CD14-positive monocyte (primary cell): ENCODE results near the gene PWP2. TPM values are rescaled to one million over a fixed set of nuclear protein-coding genes. Genes with fewer than 3 reads are reported as not detected.
"Not testable (repeated sequence)": the region's sequence is repeated elsewhere in the genome, so short reads cannot be mapped to it uniquely, and the experiment has no call there.

Experiments used
- DNase-seq, 3 donors: peaks; one replicate each; pipeline ENCODE4 v3.0.0-alpha.2; 2011 to 2022
- H2AFZ ChIP-seq: 2 replicates; pipeline ENCODE4 v1.6.0; 2012; ENCODE audit warnings: mild to moderate bottlenecking, low read depth, low read length, inconsistent platforms; ENCODE audit not compliant: insufficient read depth, poor library complexity, severe bottlenecking
- H3K27ac ChIP-seq, 2 donors: 1 replicate in 1 of 2; 2 replicates in 1 of 2; pipeline ENCODE4 v1.5.1; 2012 to 2013; ENCODE audit warnings: low read length in 2 of 2, control low read depth in 1 of 2, inconsistent platforms in 1 of 2, low read depth in 1 of 2, mild to moderate bottlenecking in 1 of 2
- H3K27me3 ChIP-seq, 2 donors: one replicate each; pipeline versions ENCODE4 v1.6.0 to v1.6.1; 2011 to 2013; ENCODE audit warnings: low read length in 2 of 2; ENCODE audit not compliant: control insufficient read depth in 2 of 2, insufficient read depth in 2 of 2
- H3K36me3 ChIP-seq, 2 donors: replicated peaks in 1 of 2; 1 replicate in 1 of 2; 2 replicates in 1 of 2; pipeline versions ENCODE4 v1.5.1 to v1.6.1; 2012 to 2013; ENCODE audit warnings: low read length in 2 of 2, control low read depth in 1 of 2, inconsistent platforms in 1 of 2, mild to moderate bottlenecking in 1 of 2; ENCODE audit not compliant: insufficient read depth in 2 of 2, control insufficient read depth in 1 of 2
- H3K4me1 ChIP-seq, 2 donors: 1 replicate in 1 of 2; 2 replicates in 1 of 2; pipeline versions ENCODE4 v1.5.1 to v1.6.1; 2012 to 2013; ENCODE audit warnings: low read length in 2 of 2, control low read depth in 1 of 2, inconsistent platforms in 1 of 2, mild to moderate bottlenecking in 1 of 2, moderate library complexity in 1 of 2; ENCODE audit not compliant: insufficient read depth in 2 of 2, control insufficient read depth in 1 of 2
- H3K4me2 ChIP-seq: replicated peaks from 2 replicates; pipeline ENCODE3; 2012; ENCODE audit warnings: low read length, moderate library complexity, mild to moderate bottlenecking; ENCODE audit not compliant: poor library complexity, severe bottlenecking; ENCODE audit errors: extremely low read depth
- H3K4me3 ChIP-seq, 3 experiments: fragments of 200-600 bp in 1 of 3; sonication (generic) in 1 of 3; replicated peaks in 1 of 3; 1 replicate in 2 of 3; 2 replicates in 1 of 3; pipeline ENCODE4 v1.5.1; 2011 to 2013; ENCODE audit warnings: low read length in 3 of 3, mild to moderate bottlenecking in 3 of 3, control low read depth in 2 of 3, low read depth in 2 of 3, inconsistent platforms in 1 of 3, moderate library complexity in 1 of 3
- H3K79me2 ChIP-seq: 2 replicates; pipeline ENCODE4 v1.6.0; 2012; ENCODE audit warnings: mild to moderate bottlenecking, control low read depth, inconsistent platforms, low read length, moderate library complexity; ENCODE audit not compliant: insufficient read depth
- H3K9ac ChIP-seq: 2 replicates; pipeline ENCODE4 v1.6.0; 2017; ENCODE audit warnings: low read length, mild to moderate bottlenecking; ENCODE audit not compliant: insufficient read depth, poor library complexity, severe bottlenecking
- H3K9me3 ChIP-seq, 2 donors: replicated peaks in 1 of 2; 1 replicate in 1 of 2; 2 replicates in 1 of 2; pipeline versions ENCODE4 v1.5.1 to v1.6.1; 2012 to 2013; ENCODE audit warnings: low read length in 2 of 2, control low read depth in 1 of 2; ENCODE audit not compliant: control insufficient read depth in 1 of 2, insufficient read depth in 1 of 2
- H4K20me1 ChIP-seq: 2 replicates; pipeline ENCODE4 v1.6.0; 2012; ENCODE audit warnings: mild to moderate bottlenecking, low read length, control low read depth, moderate library complexity; ENCODE audit not compliant: insufficient read depth
- H3K27ac Mint-ChIP-seq, 7 donors: one replicate each; pipeline ENCODE4 v1.8.0; 2020; ENCODE audit warnings: mild to moderate bottlenecking in 7 of 7, mixed read lengths in 7 of 7, moderate library complexity in 6 of 7, inconsistent platforms in 2 of 7
- H3K27me3 Mint-ChIP-seq, 3 donors: one replicate each; pipeline ENCODE4 v1.8.0; 2021 to 2022; ENCODE audit warnings: low read depth in 3 of 3, mild to moderate bottlenecking in 3 of 3, mixed read lengths in 3 of 3, moderate library complexity in 3 of 3, inconsistent platforms in 1 of 3
- H3K36me3 Mint-ChIP-seq, 2 donors: one replicate each; pipeline ENCODE4 v1.8.0; 2020; ENCODE audit warnings: mixed read lengths in 2 of 2, inconsistent platforms in 1 of 2, mild to moderate bottlenecking in 1 of 2
- H3K4me1 Mint-ChIP-seq: one replicate; pipeline ENCODE4 v1.8.0; 2020; ENCODE audit warnings: mild to moderate bottlenecking, mixed read lengths
- H3K4me3 Mint-ChIP-seq, 2 donors: one replicate each; pipeline ENCODE4 v1.8.0; 2020; ENCODE audit warnings: mild to moderate bottlenecking in 2 of 2, mixed read lengths in 2 of 2, moderate library complexity in 1 of 2
- H3K9me3 Mint-ChIP-seq, 7 donors: one replicate each; pipeline ENCODE4 v1.8.0; 2020 to 2022; ENCODE audit warnings: mixed read lengths in 7 of 7, mild to moderate bottlenecking in 6 of 7, moderate library complexity in 6 of 7, inconsistent platforms in 2 of 7
- WGBS: methylation state at CpG from one replicate; pipeline ENCODE4 v1.1.5; 2013; ENCODE audit warnings: missing lambda C conversion rate; ENCODE audit not compliant: insufficient coverage; 5-methylcytosine and 5-hydroxymethylcytosine counted together
- intact Hi-C, 2 donors: fragments of 100-400 bp; cut with micrococcal nuclease; formaldehyde crosslinking; loops; one replicate each; pipeline versions ENCODE4 v1.15.0 to v1.15.1; 2023
- polyA plus RNA-seq, 3 donors: library from polyadenylated mRNA; depleted of rRNA in 1 of 3; unstranded in 2 of 3; stranded (reverse) in 1 of 3; fragments of 300-500 nt in 2 of 3; fragments of >200 nt in 1 of 3; fragmentation: Illumina TruSeq in 2 of 3; gene quantifications; 1 replicate in 2 of 3; 2 replicates in 1 of 3; pipeline ENCODE4 v1.2.3, GENCODE V29; 2012 to 2021

The PWP2 gene
- polyA plus RNA-seq, 3 donors: 2.1 to 4.4 (median 4.4) TPM

DNA sequence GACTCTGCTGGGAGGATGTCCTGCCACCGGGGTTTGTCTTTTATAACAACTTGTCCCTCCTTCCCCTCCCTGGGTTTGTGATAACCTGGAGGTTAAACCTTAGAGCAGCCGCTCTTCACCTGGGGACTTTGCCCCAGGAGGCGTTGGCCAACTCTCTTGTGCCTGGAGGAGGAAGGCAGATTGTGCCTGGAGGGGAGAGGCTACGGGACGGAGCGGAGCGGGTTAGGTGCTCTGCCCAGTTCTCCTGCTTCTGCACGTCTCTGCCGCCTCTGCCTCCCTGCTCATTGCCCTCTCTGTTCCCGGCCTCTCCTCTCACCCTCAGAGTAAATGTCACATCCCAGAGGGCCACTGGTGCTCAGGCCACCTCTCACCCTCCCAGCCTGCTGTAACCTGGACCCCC, 63.1 kb downstream of the PWP2 start:
- H3K4me1 ChIP-seq, H3K27ac ChIP-seq, H4K20me1 ChIP-seq, H2AFZ ChIP-seq, H3K4me3 Mint-ChIP-seq, H3K4me2 ChIP-seq, H3K9me3 Mint-ChIP-seq, H3K4me1 Mint-ChIP-seq, H3K27me3 ChIP-seq, H3K4me3 ChIP-seq, H3K36me3 Mint-ChIP-seq, H3K9me3 ChIP-seq, H3K79me2 ChIP-seq, H3K27ac Mint-ChIP-seq, DNase-seq, H3K36me3 ChIP-seq, H3K9ac ChIP-seq, intact Hi-C loops, H3K27me3 Mint-ChIP-seq: not testable (repeated sequence)
- WGBS: no CpG with 5 or more reads among the region's 10 CpGs

- H3K36me3 ChIP-seq, intact Hi-C loops, H3K27ac Mint-ChIP-seq, DNase-seq, H3K9me3 Mint-ChIP-seq, H3K4me1 Mint-ChIP-seq, H3K79me2 ChIP-seq, H3K4me2 ChIP-seq, H3K4me3 Mint-ChIP-seq, H3K27ac ChIP-seq, H3K27me3 ChIP-seq, H3K4me1 ChIP-seq, H2AFZ ChIP-seq, H3K27me3 Mint-ChIP-seq, H3K9me3 ChIP-seq, H3K36me3 Mint-ChIP-seq, H3K4me3 ChIP-seq, H4K20me1 ChIP-seq, H3K9ac ChIP-seq: not testable (repeated sequence)
- WGBS: no CpG with 5 or more reads among the region's 10 CpGs
Measured at GRCh38 chr21:44170863-44171262, 63.7 kb downstream of the PWP2 start.

GRCh38 chr21:44171962-44172572, 64.9 kb downstream of the PWP2 start:
- H2AFZ ChIP-seq, H3K9me3 Mint-ChIP-seq, H3K27me3 Mint-ChIP-seq, H3K36me3 Mint-ChIP-seq, H3K9ac ChIP-seq, H3K4me3 Mint-ChIP-seq, DNase-seq, H3K27ac Mint-ChIP-seq, H4K20me1 ChIP-seq, H3K79me2 ChIP-seq, intact Hi-C loops, H3K4me2 ChIP-seq, H3K9me3 ChIP-seq, H3K27me3 ChIP-seq, H3K4me3 ChIP-seq, H3K27ac ChIP-seq, H3K4me1 ChIP-seq, H3K4me1 Mint-ChIP-seq, H3K36me3 ChIP-seq: not testable (repeated sequence)
- no CpG with 5 or more reads among the region's 13 CpGs for WGBS

- H3K4me3 Mint-ChIP-seq, H4K20me1 ChIP-seq, H3K36me3 Mint-ChIP-seq, DNase-seq, H3K27ac Mint-ChIP-seq, H3K36me3 ChIP-seq, H3K4me3 ChIP-seq, H3K27me3 ChIP-seq, H2AFZ ChIP-seq, H3K9ac ChIP-seq, H3K27ac ChIP-seq, H3K9me3 ChIP-seq, H3K79me2 ChIP-seq, H3K4me2 ChIP-seq, H3K4me1 Mint-ChIP-seq, H3K27me3 Mint-ChIP-seq, H3K4me1 ChIP-seq, intact Hi-C loops, H3K9me3 Mint-ChIP-seq: not testable (repeated sequence)
- WGBS: no CpG with 5 or more reads among the region's 19 CpGs
Measured at GRCh38 chr21:44172741-44173140, 65.5 kb downstream of the PWP2 start.
